Erythroblast (primary cell): Measurements from ENCODE around the gene RRAS2.

ENCODE experiments used
- GATA1 ChIP-seq: IDR thresholded peaks from 2 replicates; pipeline ENCODE4 v1.6.1; 2011; ENCODE audit warnings: low read depth, mild to moderate bottlenecking, control low read depth, low read length, moderate library complexity
- POLR2A ChIP-seq: IDR thresholded peaks from 2 replicates; pipeline ENCODE4 v1.6.1; 2011; ENCODE audit warnings: mild to moderate bottlenecking, low read length

DNA sequence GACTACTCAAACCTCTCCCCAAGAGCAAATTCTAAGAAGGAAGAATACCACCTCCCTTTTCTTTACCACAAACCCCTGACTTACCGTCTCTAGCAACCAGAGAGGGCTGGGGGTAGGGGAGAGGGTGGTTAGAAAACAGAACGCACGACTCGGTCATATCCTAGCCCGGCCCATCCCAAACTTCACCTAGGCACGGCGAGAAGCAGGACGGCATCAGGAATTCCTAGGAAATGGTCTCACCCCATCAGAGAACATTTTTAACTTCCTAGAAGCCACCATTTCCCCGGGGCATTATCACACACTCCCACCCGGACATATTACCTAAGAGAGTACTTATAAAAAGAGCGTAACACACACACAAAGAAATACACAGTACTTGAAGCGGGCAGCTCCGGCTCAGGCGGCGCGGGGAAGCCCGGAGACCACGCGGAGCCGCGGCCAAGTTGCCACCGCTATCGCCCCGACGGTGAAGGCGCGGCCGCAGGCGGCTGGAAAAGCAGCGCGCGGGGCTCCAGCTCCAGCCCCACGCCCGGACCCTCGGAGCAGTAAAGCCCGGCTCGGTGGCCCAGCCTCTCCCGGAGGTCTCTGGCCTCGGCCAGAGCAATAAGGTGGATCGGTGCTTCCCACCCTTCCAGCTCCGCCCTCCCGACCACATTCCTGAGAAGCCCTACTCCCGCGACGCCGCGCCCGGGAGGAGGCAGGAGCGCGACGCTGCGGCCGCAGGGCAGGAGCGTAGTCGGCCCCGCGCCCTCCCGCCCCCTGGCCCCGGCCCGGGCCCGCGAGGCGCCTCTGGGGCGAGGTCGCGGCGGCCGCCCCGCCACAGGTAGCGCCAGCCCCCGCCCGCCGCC lies 878 bp downstream of the RRAS2 start:
- TF ChIP-seq POLR2A = no peak
- no peak for TF ChIP-seq GATA1
